ENCODE measurements around the gene CFH. TPM values are rescaled to one million over a fixed set of nuclear protein-coding genes. Genes with fewer than 3 reads are reported as not detected.

CFH gene
- total RNA-seq, result 52.7 TPM

DNA sequence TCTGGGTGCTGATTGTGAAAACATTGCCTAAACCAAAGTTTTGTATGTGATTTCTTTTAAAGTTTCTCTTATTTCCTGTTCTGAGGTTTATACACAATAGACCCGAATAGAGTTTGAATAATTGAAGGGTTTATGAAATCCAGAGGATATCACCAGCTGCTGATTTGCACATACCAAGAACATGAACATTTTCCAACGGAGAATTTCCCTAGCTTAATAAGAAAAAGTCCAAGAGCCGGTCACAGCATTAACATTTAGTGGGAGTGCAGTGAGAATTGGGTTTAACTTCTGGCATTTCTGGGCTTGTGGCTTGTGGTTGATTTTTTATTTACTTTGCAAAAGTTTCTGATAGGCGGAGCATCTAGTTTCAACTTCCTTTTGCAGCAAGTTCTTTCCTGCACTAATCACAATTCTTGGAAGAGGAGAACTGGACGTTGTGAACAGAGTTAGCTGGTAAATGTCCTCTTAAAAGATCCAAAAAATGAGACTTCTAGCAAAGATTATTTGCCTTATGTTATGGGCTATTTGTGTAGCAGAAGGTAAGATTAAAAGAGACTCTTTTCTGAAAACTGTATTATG is at the start of gene CFH:
TSS of gene CFH (plus strand) at position 407 of the 579 bp plus-strand sequence. CDS start at position 482, 75 bp downstream.

DNA sequence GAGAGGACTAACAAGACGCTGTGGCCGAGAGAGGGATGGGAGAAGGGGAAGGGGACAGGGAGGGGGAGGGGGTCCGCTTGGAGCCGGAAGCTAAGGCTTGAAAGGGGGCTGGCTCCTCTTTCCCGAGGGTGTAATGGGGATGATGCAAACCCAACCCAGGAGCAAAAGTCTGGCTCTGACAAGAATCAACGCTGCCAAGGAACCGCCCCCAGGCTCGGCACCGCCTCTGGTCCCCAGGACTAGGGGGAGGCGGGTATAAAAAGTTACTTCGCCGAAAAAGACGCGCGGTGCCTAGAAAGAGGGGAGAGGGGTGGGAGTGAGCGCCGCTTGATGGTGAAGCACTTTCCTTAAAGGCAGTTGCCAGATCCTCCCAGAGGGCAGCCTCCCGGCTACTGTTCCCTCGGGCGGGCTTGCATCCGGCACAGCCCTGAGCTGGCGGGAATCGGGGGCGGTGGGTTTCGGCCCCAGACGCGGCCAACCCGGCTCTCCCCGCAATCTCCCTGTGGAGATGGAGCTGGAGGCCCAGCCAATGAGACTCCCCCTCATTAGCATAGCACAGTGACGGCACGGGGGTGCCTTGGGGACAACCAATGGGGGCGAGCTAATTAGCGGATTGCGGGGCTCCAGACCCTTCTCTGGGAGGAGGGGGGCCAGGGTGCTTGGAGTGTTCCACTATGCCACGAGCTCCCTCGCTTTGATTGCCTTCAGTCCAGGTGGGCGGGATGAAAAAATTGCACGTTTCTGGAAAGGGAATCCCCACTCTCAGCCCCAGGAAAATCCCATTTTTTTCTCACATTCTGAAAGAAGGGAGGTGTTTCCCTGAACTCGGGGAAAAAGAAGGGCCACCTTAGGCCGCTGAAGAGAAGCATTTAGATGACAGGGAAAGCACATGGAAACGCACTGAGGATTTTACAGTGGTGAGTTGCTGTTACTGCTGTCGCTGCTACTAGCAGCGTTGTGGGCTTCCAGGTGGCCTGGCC is 43.2 kb upstream of the CFH start, which contains the start of gene KCNT2:
TSS of gene KCNT2 (minus strand) at position 51 of the 980 bp plus-strand sequence. CDS start 131 bp downstream, outside the sequence.

DNA sequence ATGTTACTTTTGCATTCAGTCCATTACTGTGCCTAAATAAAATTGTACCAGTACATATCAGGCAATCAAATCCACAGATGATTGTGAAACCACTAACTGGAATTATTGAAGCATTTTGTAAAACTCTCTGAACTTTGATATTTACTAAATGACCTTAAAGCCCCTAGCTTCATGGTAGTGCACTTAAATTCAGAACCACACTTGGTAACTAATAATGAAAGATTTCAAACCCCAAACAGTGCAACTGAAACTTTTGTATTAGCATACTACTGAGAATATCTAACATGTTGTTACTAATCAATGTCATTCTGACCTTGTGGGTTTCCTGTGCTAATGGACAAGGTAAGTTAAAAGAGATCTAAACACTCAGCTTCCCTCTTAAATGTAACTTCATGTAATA is 122.8 kb downstream of the CFH start, which contains the start of gene CFHR3:
TSS of gene CFHR3 (plus strand) at position 238 of the 400 bp plus-strand sequence. CDS start at position 285, 47 bp downstream.

Other genes starting within 250 kb of the CFH start
- 16.3 TPM for gene KCNT2, start 43.6 kb upstream of the CFH start, total RNA-seq
- 0.23 TPM for gene CFHR3, start 122.8 kb downstream of the CFH start, total RNA-seq
- gene CFHR1, start 167.7 kb downstream of the CFH start, total RNA-seq, result not detected
- not detected for gene CFHR4, start 236.0 kb downstream of the CFH start, total RNA-seq